ENCODE results near the gene WTAP.
"Not testable (repeated sequence)": the region's sequence is repeated elsewhere in the genome, so short reads cannot be mapped to it uniquely, and the experiment has no call there.

Gene WTAP

GRCh38 chr6:159724778-159725177 lies 2.5 kb upstream of the WTAP start:
- in situ Hi-C loops (cut with MboI; ENCODE audit: low pct_unique_long_range_greater_than_20kb, low sequenced_read_pairs) = no loop called here
- no peak for DNase-seq

DNA sequence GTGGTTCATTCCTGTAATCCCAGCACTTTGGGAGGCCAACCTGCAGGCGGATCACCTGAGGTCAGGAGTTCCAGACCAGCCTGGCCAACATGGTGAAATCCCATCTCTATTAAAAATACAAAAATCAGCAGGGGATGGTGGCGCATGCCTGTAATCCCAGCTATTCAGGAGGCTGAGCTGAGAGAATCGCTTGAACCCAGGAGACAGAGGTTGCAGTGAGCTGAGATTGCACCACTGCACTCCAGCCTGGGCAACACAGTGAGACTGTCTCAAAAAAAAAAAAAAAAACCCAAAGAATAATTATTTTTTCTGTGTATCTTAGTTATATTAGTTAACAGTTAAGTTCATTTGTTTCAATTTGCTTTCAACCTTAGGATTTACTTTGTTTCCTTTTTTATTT lies 2.1 kb upstream of the WTAP start:
- in situ Hi-C loops (cut with MboI; ENCODE audit: low pct_unique_long_range_greater_than_20kb, low sequenced_read_pairs); DNase-seq: not testable (repeated sequence)

DNA sequence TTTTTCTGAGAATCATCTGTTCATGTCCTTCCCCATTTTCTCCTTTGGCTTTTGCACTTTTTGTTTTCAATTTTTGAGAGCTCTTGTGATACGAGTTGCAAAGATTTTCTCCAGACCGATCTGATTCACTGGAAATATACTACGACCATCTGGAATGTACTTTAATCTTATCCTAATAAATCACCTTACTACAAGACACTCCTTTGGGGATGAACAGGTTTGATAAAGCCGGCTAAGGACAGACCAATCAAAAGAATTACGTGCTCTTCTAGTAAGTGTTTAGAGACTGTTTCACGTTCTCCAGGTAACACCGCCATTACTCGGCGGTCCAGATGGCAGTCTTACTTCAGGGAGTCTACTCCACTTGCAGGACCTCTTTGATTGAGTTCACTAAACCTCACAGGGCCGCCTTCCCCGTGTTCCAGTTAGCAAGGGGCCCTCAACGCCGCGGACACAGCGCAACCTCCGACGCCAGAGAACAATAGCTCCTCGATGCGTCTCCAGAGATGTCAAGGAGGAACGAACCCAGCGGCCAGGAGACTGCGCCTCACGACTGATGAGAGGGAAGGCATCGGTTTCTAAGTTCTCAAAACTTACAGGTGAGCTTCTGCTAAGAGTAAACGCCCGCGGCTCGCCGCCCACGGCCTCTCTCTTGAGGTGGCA lies 920 bp upstream of the WTAP start:
- in situ Hi-C loops (cut with MboI; ENCODE audit: low pct_unique_long_range_greater_than_20kb, low sequenced_read_pairs) = no loop called here
- DNase-seq = no peak

DNA sequence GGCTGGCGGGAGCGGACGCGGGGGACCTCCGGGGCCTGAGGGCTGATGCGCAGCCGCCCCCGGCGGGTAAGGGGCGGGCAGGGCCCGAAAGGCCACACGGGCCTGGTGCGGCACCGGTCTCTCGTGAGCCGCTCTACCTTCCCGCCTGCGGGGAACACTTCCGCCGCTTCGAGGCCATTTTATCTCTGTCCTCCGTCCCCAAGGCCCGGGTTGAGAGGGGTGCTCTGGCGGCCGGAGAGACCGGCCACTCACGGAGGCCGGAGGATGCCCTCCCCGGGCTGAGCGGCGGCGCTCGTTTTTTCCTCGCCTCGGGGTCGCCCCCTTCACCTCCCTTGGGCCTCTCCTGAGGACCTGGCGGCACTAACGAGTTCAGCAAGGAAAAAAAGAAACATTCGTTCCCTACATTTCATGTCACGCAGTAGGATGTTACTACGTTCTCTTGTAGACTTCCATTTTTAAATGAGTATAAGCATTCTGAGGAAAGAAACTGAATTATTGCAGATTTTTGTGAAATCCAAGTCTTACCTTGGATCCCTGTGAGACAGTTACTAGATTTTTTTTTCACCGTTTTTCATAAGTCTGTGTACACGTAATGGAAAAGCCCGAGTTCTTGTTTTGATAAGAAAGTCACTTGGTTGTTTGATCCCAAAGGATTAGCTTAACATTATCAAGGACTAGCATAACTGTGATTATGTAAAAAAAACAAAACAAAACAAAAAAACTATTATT lies 575 bp downstream of the WTAP start:
- in situ Hi-C loops (cut with MboI; ENCODE audit: low pct_unique_long_range_greater_than_20kb, low sequenced_read_pairs) = no loop called here

GRCh38 chr6:159728531-159728964 lies 1.2 kb downstream of the WTAP start:
- in situ Hi-C loops (cut with MboI; ENCODE audit: low pct_unique_long_range_greater_than_20kb, low sequenced_read_pairs) = no loop called here
- no peak for DNase-seq

More for the DNA sequence above, 575 bp downstream of the WTAP start:
- peak; percentile 57 for DNase-seq

DNA sequence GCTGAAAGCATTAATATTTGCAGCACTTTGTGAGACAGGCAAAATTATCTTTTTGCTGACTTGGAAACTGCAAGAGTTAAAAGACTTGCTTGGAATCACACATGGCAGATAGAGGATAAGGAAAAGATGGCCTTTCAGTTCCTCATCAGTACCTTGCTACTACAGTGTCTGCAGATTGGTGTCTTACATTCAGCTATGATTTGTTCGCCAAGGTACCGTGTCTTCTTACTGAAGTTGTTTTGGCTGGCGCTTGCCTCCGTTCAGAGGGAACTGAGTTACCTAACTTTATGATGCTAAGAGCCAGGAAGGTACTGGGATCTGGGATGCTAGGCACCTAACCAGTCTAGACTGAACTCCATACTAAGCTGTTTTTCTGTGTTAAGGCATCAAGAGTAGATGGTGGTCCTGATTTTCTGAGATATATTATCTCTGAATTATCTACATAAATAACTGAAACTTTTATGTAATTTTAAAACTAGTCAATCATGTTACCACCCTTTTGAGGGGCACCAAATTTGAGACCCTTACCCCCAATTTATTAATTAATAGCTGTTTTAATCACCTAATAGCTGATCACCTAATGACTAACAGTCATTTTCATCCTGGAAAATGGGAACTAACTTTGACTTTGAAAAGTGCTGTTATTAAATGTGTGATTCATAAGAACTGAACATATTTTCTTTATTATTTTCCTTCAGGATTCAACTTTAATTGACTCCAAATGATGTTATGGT lies 2.5 kb downstream of the WTAP start:
- in situ Hi-C loops (cut with MboI; ENCODE audit: low pct_unique_long_range_greater_than_20kb, low sequenced_read_pairs) = no loop called here
- peak; percentile 31 for DNase-seq

GRCh38 chr6:159730332-159730676 lies 3.0 kb downstream of the WTAP start:
- no peak for DNase-seq
- in situ Hi-C loops (cut with MboI; ENCODE audit: low pct_unique_long_range_greater_than_20kb, low sequenced_read_pairs) = no loop called here

- in situ Hi-C loops (cut with MboI; ENCODE audit: low pct_unique_long_range_greater_than_20kb, low sequenced_read_pairs); DNase-seq: not testable (repeated sequence)
Measured at GRCh38 chr6:159732550-159732949, 5.2 kb downstream of the WTAP start.

DNA sequence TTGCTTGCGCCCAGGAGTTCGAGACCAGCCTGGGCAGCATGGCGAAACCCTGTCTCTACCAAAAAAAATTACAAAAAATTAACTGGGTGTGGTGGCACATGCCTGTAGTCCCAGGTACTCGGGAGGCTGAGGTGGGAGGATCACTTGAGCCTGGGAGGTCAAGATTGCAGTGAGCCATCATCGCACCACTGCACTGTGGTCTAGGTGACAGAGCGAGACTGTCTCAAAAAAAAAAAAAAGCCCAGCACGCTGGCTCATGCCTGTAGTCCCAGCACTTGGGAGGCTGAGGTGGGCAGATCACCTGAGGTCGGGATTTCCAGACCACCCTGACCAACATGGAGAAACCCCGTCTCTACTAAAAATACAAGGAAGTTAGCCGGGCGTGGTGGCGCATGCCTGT lies 6.1 kb downstream of the WTAP start:
- DNase-seq; in situ Hi-C loops (cut with MboI; ENCODE audit: low pct_unique_long_range_greater_than_20kb, low sequenced_read_pairs): not testable (repeated sequence)

- no peak for DNase-seq
- in situ Hi-C loops (cut with MboI; ENCODE audit: low pct_unique_long_range_greater_than_20kb, low sequenced_read_pairs) = no loop called here
Measured at GRCh38 chr6:159736908-159737307, 9.6 kb downstream of the WTAP start.

GRCh38 chr6:159739341-159739740 lies 12.0 kb downstream of the WTAP start:
- DNase-seq = peak; percentile 29
- in situ Hi-C loops (cut with MboI; ENCODE audit: low pct_unique_long_range_greater_than_20kb, low sequenced_read_pairs) = no loop called here

- in situ Hi-C loops (cut with MboI; ENCODE audit: low pct_unique_long_range_greater_than_20kb, low sequenced_read_pairs) = no loop called here
- DNase-seq = no peak
Measured at GRCh38 chr6:159742165-159742564, 14.9 kb downstream of the WTAP start.

DNA sequence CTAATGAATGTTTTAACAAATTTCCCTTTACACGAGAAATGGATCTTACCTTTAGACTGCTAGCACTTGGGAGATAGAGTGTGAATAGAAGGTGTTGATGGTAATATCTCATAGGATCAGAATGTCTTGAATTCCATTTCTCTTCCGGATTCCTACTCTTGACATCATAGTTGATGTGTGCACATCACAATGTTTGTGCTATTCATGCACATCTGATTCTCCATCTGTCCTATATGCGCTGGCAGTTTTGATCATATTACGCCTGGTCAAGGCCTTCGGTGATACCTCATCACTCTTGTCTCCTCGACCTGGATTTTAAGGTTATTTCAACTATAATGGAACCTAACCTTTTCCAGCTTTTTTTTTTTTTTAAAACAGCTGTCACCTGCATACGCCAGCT lies 17.8 kb downstream of the WTAP start:
- DNase-seq = no peak
- in situ Hi-C loops (cut with MboI; ENCODE audit: low pct_unique_long_range_greater_than_20kb, low sequenced_read_pairs) = no loop called here

- DNase-seq = no peak
- in situ Hi-C loops (cut with MboI; ENCODE audit: low pct_unique_long_range_greater_than_20kb, low sequenced_read_pairs) = no loop called here
Measured at GRCh38 chr6:159746759-159747158, 19.5 kb downstream of the WTAP start.

GRCh38 chr6:159748127-159748526 lies 20.8 kb downstream of the WTAP start:
- in situ Hi-C loops (cut with MboI; ENCODE audit: low pct_unique_long_range_greater_than_20kb, low sequenced_read_pairs) = not testable (repeated sequence)

DNA sequence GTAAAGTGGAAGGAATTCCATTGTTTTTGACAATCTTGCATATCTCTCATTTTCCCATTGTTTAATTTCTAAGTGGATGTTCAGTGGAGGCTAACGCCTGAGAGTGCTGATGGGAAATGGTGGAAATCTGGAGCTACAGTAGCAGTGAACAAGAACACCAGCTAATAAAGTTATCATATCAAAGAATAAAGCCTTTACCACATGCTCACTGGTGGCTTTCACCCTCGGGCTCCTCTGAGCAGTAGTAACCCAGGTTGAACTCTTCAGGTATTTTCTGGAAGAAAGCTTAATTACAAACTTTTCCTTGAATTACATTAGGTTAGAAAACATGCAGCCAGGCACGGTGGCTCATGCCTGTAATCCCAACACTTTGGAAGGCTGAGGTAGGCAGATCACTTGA lies 24.1 kb downstream of the WTAP start:
- no peak for DNase-seq
- in situ Hi-C loops (cut with MboI; ENCODE audit: low pct_unique_long_range_greater_than_20kb, low sequenced_read_pairs) = no loop called here

More at GRCh38 chr6:159748127-159748526, 20.8 kb downstream of the WTAP start:
- DNase-seq = not testable (repeated sequence)

- in situ Hi-C loops (cut with MboI; ENCODE audit: low pct_unique_long_range_greater_than_20kb, low sequenced_read_pairs) = no loop called here
- no peak for DNase-seq
Measured at GRCh38 chr6:159753081-159753872, 26.0 kb downstream of the WTAP start.

DNA sequence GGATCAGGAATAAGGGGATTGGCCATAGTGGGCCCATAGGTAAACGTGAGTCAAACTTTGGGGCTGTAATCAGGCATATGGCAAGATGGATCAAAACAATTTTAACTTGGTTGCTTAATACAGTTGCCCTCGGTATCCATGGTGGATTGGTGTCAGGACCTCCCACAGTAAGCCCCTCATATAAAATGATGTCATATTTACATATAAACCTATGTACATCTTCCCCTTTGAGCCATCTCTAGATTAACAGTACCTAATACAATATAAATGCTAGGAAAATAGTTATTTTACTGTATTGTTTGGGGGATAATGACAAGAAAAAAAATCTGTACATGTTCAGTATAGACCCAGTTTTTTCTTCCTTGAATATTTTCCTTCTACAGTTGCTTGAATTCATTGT lies 27.1 kb downstream of the WTAP start:
- in situ Hi-C loops (cut with MboI; ENCODE audit: low pct_unique_long_range_greater_than_20kb, low sequenced_read_pairs) = no loop called here
- no peak for DNase-seq

All from KBM-7 (cell line).